NCI-H82 treated with DMSO at 0.1 percent for 48 hours (cell line): ENCODE measurements around the gene USP28.

Source experiments
- DNase-seq: peaks from one replicate; lab custom pipeline; 2025; ENCODE audit not compliant: unreplicated experiment; lab: John Stamatoyannopoulos, UW

USP28 gene

DNA sequence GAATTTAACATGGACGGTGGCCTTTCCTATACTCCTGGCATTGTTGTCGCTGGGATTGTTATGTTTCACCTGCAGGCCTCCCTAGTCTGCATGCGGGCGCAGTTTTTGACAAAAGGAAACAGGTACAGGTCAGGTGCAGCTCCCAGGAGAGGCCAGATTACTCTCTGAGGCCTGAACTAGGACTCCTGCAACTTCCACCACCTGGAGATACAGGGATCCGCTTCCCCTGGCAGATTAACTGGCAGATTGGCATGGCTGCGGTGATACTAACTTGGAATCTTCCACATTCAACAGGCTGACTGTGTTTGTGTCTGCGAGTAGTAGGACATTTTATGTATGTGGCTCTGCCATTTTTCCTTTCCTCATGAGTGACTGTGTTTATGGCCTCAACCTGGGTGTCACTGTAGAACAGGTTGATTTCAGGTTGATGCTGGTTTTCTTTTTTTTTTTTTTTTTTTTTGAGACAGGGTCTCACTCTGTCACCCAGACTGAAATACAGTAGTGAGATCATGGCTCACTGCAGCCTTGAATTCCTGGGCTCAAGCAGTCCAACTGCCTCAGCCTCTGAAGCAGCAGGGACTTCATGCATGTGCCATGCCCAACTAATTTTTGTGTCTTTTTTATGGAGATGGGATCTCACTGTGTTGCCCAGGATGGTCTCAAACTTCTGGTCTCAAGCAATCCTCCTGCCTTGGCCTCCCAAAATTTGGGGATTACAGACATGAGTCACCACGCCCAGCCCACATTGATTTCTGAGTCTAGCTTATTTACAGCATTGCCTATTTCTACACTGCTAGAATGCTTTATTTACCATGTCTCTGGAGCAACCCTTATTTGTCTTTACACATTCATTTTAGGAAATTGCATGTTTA is 1.7 kb upstream of the USP28 start:
- DNase-seq: no peak

DNA sequence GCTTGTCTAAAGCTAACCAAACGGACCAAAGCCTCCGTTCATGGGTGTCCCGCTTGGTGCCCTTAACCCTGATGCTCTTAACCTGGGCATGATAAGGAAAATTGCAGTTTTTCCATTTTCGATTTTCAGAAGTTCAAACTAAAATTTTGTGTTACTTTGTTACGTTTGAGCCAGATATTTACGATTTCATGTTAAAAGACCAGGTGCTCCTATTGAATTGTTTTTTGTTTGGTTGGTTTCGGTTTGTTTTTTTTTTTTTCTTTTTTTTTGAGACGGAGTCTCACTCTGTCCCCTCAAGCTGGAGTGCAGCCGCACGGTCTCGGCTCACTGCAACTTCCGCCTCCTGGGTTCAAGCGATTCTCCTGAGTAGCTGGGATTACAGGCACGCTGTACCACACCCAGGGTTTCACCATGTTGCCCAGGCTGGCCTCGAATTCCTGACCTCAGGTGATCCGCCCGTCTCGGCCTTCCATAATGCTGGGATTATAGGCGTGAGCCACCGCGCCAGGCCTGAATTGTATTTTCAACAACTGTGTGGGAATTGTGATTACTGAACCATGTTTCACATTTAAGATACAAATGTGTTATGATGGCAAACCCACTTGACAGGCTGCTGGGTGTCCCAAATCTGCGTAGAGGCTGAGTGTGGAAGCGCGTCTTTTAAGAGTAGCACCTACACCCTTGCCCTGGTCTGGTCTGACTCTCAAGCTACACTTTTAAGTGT is 864 bp upstream of the USP28 start:
- no peak for DNase-seq

DNA sequence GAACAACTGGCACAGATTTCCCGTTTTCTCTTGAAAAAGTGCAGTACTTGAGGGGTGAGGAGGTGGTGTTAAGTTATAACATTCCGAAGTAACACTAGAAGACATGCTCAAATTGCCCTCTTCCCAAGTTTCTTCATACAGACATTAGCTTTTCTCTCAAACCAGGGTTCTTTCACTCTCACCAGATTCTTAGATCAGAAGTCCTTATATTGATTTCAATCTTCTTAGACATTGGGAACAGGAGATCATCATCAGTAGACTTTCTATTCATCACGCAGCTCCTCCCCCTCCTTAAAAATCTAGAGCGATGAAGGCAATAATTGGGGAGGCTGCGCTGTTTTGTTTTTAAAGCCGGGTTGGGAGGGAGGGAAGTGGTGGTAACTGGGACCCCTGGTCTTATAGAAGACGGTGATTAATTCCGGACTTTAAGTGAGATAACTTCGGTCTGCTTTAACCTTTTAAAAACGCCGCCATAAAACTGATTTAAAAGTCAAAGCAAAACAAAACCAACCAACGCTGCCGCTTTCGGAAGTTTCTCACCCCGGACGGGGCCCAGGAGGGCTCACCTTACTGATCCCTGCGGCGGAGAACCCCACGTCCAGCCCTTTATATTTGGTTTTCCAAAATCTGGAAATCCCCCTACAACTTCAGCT is 665 bp downstream of the USP28 start:
- no peak for DNase-seq

DNA sequence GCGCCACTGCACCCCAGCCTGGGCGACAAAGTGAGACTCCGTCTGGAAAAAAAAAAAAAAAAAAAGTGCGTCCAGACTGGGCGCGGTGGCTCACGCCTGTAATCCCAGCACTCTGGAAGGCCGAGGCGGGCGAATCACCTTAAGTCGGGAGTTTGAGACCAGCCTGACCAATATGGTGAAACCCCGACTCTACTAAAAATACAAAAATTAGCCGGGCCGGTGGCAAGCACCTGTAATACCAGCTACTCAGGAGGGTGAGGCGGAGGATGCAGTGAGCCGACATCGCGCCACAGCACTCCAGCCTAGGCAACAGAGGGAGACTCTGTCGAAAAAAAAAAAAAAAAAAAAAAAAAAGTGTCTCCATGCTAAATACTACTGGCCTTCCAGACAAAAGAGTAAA is 1.3 kb downstream of the USP28 start:
- DNase-seq: no peak

DNA sequence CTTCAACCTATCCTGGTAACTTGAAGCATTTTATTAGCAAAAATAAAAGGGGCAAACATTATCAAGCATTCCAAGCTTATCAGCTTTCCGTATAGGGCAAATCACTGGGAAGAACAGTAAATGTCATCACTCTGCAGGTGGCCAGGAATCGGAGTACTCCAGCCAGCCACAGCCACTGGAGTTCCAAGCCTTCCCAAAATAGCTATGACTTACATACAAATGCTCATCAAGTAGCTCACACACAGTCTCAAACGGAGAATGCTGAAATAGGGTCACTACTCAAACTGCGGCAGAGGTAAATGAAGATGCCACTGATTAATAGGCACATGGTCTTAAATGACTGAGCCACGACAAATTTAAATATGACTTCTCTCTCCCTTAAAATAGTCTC is 2.1 kb downstream of the USP28 start:
- DNase-seq: peak; percentile 13

DNA sequence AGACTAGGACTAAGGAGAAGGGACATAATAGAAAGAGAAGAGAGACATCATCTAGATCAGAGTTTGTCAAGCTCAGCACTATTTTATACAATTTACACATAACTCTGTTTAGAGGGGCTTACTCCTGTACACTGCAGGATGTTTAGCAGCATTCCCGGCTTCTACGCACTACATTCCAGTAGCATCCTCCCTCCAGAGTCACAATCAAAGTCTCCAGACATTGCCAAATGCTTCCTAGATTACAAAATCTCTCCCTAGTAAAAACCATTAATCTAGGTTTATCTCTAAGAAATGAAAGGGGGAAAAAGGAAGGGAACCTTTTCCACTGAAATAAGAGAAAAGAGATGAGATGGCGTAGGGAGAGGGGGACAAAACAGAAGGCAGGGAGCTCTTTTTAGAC is 4.0 kb downstream of the USP28 start:
- DNase-seq: no peak

DNA sequence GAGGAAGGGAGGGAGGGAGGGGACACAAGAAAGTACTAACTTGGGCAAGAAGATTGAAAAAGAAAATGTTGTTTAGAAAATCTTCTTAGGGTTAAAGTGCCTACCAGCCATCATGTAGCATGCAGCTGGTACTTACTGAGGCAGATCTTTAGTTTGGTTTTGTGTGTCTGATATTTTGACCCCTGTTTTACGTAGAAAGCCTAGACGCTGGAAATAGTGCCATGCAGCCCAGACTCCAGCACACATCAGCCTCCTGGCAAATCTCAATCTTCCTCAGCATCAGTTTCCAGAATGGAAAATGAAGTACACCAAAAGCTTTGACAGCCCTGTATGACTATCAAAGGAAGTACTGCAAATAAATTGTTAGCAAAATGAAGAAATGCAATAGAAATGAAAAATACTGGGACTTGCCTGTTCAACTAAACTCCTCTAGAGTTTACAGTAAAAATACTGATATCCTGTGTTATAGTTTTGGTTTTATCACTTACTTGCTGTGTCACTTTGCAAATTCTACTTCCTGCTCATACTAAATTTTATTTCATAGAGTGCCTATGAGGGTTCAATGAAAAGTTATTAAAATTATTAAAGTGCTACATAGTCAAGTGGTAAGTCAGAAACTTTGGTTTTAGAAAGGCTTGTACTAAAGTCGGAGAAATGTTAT is 7.4 kb downstream of the USP28 start:
- no peak for DNase-seq

DNA sequence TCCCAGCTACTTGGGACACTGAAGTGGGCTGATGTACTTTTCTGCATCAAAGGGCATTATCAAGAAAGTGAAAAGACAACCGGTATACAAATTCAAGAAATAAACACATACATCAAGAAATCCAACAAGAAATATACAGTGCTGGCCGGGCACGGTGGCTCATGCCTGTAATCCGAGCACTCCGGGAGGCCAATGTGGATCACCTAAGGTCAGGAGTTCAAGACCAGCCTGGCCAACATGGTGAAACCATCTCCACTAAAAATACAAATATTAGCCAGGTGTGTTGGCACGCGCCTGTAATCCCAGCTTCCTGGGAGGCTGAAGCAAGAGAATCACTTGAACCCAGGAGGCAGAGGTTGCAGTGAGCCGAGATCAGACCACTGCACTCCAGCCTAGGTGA is 9.5 kb downstream of the USP28 start:
- no peak for DNase-seq

DNA sequence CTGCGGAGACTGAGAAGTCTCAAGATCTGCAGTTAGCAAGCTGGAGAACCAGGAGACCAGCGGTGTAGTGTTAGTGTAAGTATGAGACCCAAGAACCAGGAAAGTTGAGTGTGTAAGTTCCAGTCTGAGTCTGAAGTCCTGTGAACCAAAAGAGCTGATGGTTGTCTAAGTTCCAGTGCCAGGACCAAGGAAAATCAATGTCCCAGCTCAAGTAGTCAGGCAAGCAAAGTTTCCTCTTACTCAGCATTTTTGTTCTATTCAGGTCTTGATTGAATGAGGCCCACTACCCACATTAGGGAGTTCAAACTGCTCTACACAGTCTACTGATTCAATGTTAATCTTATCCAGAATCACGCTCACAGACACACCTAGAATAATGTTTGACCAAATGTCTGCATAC is 11.0 kb downstream of the USP28 start:
- no peak for DNase-seq

DNA sequence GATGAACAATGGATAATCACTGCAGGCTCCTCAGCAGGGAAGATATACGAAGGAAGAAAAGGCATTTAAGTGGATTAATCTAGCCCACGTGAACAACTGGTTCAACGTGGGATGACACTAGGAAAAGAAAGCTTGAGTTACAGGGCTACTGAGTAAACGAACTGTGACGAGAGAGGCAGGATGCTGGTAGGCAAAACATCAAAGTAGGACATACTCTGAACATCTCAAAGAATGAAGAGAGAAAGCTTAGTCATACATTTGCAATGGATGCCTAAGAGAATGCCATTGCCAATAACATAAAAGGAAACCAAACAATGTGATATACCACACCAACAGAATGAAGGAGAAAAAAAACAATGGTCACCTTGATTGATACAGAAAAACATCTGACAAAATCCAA is 12.9 kb downstream of the USP28 start:
- DNase-seq: peak; percentile 56

DNA sequence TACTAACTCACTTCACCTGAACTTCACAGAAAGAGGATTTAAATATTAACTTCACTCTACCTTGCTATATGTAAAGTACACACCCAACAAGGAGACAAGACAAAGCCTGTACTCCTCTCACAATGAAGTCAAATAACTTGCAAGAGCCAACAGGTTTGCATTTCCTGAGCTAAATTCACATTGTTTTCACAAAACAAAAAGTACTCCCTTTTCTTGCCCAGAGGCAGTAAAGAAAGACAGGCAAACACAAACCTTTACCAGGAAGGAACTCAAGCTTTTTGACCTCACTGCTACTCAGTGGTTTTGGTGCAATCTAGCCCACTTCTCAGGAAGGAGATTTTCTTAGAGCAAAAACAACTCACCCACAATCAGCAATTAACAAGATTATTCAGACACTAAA is 15.7 kb downstream of the USP28 start:
- peak; percentile 1 for DNase-seq

DNA sequence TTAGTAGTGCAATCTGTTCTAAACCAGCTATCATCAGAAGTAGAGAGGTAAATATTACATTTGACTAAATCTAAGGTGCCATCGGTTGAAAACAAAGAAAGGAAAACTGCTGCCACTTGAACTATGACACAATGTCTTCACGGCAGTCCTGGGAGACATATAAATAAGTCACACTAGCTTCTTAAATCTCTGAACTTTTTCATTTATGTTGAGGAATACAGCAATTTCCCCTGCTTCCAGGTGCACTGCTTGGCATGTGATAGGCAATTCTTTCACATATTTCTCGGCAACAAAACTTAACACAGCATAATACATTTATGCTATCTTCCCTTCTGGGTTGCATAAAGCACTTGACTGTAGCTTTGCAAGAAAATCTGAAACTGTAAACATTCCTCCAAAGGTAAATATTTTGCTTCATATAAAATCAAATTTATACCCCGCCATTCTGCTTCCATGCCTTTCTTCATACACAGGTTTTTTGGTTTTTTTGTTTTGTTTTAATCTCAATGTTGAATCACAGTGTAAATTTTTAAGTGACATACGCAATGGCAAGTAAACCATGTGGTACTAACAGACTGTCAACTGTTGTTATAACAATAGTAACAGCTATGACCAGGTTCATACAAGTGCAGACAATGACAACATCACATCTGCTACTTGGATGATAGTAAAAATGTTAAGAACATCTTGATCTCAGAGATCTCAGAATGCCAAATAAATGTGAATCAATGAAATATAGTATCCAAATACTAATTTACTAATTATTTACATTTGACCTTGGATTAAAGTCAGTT is 18.2 kb downstream of the USP28 start:
- no peak for DNase-seq

DNA sequence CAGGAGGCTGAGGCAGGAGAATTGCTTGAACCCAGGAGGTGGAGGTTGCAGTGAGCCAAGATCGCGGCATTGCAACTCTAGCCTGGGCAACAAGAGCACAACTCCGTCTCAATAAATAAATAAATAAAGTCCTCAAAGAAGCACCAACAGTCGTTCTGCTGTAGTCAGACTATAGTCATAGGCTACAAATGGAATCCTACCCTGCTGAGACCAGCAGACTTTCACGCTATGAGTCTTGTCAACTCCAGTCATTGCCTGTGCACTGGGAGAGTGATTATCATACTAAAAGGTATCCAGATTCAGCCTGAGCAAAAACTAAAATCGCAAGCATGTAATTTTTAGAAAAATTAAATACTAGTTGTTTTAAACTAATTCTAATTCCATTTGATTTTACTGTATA is 19.6 kb downstream of the USP28 start:
- no peak for DNase-seq

DNA sequence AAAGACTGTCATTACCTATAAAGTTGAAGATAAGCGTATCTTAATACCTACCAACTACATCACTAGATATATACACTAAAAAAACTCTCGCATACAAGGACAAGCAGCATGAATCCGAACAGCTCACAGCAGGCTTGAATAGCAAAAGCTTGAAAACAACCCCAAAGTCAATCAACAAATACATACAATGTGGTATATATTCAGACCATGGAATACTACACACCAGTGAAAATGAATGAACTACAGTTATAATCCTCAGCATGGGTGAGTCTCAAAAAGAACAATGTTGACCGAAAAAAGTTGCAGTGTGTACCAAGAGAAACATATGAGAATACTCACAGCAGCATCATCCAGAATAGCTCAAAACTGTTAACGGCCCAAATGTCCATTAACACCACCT is 25.2 kb downstream of the USP28 start:
- DNase-seq: no peak

DNA sequence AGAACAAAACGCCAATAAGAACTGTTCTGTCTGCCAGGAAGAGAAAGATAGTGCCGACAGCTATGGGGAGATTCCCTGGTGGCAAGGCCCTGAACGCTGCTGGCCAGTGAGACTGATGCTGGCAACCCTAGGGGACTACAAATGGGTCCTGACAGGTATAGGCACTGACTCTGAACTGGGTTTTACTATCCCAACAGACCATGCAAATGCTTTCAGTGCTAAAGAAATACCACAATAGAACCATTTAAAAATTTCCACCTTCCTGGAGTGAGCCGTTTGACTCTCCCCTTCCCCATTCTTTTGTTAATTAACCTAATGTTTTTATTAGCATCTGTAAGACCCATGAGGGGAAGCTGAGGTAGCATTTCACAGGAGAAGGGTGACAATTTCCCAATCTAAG is 25.7 kb downstream of the USP28 start:
- DNase-seq: no peak

DNA sequence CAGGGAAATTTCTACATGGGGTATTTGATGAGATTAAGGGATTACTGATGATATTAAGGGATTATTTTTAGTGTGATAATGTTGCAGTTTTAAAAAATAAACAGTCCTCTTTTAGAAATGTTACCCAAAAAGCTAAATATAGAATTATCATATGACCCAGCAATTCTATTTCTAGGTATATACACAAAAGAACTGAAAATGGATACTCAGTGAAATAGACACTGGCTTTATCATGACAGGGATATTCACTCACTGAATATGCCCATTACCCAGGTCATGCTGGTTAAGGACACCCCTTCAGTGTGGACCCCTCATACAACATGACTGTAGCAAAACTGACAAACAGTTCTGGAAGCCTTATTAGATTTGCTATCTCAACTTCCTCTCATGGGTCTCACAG is 27.8 kb downstream of the USP28 start:
- no peak for DNase-seq

DNA sequence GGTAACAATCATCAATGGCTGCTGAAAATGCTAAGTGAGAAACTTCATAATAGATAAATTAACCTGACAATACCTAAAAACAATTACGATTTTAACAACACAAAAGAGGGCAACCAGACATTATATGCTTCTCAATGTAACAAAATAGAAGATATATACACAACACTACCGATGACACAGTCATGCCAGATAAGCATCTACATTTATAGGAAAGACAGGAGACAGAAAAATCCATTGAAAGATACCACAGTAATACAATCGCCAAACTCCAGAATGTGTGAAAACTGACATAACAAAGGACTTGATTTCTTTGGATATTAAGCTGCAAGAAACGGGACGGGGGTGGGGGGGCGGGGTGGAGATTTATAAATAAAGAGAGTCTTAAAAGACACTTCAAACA is 28.3 kb downstream of the USP28 start:
- no peak for DNase-seq

DNA sequence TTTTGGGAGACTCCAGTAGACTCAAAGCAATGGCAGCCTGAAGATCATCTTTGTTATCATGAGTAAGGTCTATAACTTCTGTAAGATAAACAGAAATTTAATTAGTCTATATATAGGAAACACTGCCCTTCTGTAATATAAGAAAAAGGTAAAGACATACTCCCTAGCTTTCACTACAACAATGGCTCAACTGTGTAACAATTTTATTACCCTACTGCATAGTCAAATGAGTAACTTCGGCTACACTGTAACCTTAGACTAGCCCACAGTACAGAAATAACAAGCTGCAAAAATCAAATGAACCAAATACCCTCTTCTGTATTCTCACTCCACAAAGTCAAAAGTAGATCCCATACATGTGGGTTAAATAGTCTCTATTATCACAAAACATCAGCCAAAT is 33.7 kb downstream of the USP28 start:
- no peak for DNase-seq

DNA sequence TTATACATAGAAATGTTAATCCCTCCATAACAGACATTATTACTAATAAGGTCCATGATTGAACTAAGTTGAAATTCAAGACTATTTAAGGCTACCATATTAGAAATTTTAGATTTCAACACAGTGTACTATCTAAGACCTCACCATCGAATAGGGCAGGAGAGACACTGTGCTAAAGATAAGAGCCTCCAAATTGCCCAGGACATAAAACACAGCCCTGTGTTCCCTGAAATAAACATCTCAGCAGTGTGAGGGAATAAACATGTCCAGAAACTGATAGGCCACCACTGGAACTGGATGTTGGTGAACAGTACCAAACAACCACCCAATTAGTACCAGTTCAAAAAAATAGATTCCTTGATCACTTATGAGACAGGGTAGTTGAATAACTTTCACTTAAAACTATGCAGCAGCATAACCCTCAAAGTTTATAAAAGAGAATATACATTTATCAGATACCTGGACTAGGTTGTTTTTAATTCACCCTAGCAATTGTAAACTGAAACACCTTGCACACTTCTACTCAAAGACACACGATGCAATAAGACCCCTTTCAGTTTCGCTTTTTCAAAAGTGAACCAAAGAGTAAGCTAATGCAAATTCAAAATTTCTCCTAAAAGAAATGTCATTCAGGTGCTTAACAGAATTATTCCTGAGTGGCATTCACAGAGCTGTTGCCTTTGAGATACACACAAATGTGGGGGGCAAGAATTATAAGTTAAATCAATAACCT is 34.3 kb downstream of the USP28 start:
- DNase-seq: no peak

DNA sequence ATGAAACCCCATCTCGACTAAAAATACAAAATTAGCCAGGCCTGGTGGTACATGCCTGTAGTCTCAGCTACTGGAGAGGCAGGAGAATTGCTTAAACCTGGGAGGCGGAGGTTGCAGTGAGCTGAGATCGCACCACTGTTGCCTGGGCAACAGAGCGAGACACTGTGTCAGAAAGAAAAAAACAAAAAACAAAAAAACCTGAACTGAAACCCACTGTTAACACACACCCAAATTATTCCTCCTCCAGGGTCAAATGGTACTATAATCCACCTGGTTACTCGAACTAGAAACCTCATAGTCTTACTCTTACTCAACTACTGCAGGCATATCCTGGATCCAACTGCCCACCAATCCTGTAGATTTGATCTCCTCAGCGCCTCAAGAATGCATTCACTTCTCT is 35.5 kb downstream of the USP28 start:
- no peak for DNase-seq
